ENCODE results near the gene SORCS2.

The SORCS2 gene

GRCh38 chr4:7653510-7654369 is 461.4 kb downstream of the SORCS2 start:
- in situ Hi-C loops (cut with MboI; ENCODE audit: low sequenced_read_pairs) = no loop called here

DNA sequence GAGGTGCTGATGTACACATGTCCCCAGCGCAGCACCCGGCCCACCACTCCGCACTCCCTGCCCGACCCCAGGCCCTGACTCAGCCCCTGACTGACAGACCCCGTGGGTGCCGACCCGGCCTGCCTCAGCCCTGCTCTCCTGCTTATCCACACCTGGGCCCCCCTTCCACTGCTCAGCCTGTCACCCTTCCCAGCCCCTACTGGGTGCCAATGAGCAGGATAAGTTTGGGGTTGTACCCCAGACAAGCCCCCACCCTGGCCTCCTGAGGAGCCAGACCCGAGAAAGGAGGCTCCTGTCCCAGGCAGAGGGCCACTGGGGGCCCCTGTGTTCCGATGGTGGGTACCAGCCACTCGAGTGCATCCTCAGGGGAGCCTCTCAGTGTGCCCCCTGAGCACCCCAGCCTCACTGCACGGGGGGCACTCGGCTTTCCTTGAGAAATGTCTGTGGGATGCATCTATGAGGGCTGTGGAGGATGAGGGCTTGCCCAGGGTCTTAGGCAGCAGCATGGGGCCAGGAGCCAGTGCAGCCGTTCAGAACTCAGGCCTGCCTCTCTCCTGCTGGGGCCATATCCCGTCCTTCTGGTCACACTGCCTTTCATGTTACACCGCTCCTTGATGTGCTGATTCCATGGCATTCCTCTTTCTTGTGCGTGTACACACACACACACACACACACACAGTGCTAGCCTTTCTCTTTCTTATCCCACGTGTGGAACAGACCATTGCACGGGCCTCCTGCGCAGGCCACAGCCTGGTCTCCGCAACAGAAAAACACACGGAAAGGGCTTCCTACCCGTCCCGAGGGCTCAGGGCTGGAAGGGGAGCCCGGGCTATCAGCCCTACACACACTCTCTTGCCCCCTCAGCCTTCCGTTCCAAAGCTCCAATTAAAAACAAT is 462.5 kb downstream of the SORCS2 start:
- in situ Hi-C loops (cut with MboI; ENCODE audit: low sequenced_read_pairs) = no loop called here

DNA sequence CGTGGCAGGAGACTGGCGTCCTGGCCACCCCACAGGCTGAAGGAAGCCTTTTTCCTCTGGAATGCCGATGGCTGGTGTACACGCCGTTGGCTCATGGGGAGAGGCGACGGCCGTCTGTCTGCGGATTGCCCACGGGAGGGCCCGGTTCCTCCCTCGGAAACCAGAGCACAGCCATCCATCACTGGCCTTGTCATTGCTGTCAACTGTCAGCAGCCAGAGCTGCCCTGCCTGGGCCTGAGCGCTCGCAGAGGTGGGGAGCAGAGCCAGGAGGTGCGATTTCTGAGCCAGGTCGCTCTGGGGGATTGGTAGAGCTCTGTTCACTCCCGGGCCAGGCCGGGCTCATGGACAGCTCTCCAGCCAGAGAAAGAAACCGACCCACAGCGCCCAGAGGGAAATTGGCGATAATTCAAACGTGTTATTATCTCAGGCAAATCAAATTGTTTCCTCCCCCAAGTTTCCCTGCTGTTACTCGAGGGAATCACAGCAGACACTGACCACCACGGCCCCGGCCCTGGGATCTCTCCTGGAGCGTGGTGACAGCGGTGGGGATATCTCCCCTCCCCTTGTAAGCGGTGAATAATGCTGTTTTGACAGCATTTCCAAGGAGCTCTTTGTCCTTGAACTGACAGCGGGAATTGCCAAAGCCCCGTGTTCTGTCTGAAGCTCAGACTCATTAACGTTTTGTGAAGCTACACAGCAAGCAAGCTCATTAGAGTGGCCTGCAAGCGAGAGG is 463.3 kb downstream of the SORCS2 start:
- in situ Hi-C loops (cut with MboI; ENCODE audit: low sequenced_read_pairs) = no loop called here

DNA sequence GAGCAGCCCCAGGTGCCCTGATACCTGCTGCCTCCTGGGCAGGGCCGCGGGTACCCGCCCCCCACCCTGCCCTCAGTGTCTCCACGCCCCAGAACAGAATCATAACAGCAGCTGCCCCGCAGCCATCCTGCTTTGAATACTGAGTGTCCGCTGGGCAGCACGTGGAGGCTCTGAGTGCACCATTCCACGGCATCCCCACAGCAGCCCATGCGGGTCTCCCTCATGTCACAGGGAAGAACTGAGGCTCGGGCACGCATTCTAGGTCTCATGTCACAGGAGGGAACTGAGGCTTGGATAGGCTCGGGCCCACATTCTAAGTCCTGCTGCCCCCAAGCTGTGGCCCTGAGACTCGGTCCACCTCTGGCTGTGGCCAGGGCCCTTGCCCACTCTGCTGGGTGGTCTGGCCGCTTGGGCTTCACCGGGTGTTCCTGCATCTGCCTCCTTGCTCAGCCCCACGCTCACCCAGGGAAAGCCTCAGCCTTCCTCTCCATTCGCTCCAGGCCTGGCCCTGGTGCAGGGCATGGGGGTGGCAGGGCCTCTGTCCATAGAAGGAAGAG is 464.0 kb downstream of the SORCS2 start:
- in situ Hi-C loops (cut with MboI; ENCODE audit: low sequenced_read_pairs) = no loop called here

DNA sequence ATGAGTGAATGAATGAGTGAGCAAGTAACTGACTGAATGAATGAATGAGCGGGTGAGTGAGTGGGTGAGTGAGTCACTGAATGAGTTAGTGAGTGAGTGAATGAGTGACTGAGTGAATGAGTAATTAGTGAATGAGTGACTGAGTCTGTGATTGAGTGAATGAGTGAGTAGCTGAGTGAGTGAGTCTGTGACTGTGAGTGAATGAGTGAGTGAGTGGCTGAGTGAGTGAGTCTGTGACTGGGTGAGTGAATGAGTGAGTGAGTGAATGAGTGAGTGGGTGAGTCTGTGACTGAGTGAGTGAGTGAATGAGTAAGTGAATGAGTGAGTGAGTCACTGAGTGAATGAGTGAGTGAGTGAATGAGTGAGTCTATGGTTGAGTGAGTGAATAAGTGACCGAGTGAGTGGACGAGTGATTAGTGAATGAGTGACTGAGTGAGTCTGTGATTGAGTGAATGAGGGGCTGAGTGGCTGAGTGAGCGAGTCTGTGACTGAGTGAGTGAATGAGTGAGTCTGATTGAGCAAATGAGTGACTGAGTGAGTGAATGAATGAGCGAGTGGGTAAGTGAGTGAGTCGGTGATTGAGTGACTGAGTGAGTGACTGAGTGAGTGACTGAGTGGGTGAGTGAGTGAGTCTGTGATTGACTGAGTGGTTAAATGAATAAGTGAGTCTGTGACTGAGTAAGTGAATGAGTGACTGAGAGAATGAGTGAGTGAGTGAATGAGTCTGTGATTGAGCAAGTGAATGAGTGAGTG is 465.4 kb downstream of the SORCS2 start:
- in situ Hi-C loops (cut with MboI; ENCODE audit: low sequenced_read_pairs) = no loop called here

GRCh38 chr4:7658341-7659204 is 466.2 kb downstream of the SORCS2 start:
- in situ Hi-C loops (cut with MboI; ENCODE audit: low sequenced_read_pairs) = no loop called here

DNA sequence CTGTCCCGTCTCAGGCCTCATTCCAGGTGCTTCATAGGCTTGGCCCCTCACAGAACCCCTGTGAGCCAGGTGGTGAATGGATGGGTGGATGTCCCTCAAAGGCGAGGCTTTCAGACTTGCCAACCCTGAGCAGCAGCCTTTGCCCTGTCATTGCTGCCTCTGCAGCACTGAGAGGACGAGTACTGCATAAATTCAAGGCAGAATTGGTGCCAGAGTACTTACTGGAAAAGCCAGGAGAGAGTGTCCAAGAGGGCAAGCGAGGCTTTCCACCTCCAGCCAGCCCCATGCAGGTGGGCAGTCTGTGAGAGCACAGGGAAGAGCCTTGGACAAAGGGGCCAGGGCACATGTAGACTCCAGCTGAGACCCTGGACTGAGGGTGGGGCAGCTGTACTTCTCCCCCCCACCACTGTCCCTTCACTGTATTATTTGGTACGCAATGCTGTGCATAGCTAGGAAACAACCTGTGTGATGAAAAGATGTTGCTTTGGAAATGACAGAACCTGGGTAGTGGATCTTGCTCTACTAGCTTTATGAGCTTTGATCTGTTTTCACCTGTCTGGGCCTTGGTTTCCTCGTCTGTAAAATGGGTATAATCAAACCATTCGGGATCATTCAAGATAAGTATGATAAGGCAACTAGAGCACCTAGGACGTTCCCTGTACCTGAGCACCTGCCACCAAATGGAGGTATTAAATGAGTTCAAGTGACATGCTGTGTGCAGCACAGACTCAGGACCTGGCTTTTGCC is 467.3 kb downstream of the SORCS2 start:
- in situ Hi-C loops (cut with MboI; ENCODE audit: low sequenced_read_pairs) = no loop called here

- in situ Hi-C loops (cut with MboI; ENCODE audit: low sequenced_read_pairs) = no loop called here
Measured at GRCh38 chr4:7660176-7661039, 468.1 kb downstream of the SORCS2 start.

DNA sequence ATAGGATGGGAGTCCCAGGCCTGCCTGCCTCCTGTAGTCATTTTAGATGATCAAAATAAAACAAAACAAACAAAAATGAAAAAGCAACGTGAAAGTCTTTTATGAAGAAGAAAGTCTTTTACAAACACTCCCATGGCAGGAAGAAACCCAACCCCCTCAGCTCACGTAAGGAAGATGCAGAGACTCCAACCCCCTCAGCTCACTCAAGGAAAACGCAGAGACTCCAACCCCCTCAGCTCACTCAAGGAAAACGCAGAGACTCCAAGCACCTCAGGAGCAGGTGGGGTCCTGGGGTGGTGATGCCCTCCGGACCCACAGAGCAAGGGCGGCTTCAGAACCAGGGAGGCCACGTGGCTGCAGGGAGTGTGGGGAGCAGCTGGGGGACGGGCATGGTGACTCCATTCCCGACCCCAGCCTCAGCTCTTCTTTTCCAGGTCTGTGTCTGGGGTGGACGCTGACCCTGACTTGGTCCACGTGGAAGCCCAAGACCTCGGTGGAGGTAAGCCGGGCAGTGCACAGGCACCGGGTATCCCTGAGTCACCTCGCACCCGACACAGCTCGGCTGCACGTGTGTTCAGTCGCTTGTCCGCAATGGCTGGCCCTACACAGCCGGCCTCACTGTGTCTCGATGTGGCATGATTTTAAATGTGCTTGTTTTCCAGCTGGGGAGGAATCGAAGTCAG is 468.9 kb downstream of the SORCS2 start:
- in situ Hi-C loops (cut with MboI; ENCODE audit: low sequenced_read_pairs) = no loop called here

- in situ Hi-C loops (cut with MboI; ENCODE audit: low sequenced_read_pairs) = no loop called here
Measured at GRCh38 chr4:7661846-7662506, 469.6 kb downstream of the SORCS2 start.

GRCh38 chr4:7662507-7662846 is 470.1 kb downstream of the SORCS2 start:
- in situ Hi-C loops (cut with MboI; ENCODE audit: low sequenced_read_pairs) = no loop called here

GRCh38 chr4:7663075-7663541 is 470.8 kb downstream of the SORCS2 start:
- in situ Hi-C loops (cut with MboI; ENCODE audit: low sequenced_read_pairs) = no loop called here

DNA sequence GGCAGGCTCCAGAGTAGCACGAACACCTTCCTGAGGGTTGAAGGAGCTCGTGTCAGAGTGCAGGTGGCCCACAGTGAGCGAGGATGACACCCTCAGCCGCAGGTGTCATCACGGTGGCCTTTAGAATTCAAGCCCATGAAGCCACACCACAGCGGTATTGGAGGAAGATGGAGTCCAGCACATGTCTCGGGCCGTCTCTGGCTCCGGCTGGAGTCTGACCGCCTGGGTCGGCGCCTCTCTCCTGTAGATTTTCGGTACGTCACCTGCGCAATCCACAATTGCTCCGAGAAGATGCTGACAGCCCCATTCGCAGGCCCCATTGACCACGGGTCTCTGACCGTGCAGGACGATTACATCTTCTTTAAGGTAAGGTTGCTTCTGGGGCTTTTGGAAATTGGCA is 471.8 kb downstream of the SORCS2 start:
- in situ Hi-C loops (cut with MboI; ENCODE audit: low sequenced_read_pairs) = no loop called here

DNA sequence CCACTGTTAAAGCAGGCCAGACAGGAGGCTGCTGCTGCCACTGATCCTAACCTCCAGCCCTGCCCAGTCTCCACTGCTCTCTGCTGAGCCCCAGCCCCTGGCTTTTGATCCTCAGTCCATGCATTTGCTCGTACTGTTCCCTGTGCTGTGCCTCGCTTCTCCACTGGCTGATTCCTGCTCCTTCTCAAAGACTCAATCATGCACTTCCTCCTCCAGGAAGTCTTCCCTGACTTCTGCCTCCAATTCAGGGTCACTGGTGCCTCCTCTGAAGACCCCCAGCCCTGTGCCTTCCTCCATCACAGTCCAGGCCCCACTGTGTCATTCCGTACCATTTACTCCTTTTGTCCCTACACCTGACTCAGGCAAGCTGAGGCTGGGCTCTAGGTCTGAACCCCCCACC is 473.0 kb downstream of the SORCS2 start:
- in situ Hi-C loops (cut with MboI; ENCODE audit: low sequenced_read_pairs) = no loop called here

GRCh38 chr4:7666011-7666410 is 473.7 kb downstream of the SORCS2 start:
- in situ Hi-C loops (cut with MboI; ENCODE audit: low sequenced_read_pairs) = no loop called here

DNA sequence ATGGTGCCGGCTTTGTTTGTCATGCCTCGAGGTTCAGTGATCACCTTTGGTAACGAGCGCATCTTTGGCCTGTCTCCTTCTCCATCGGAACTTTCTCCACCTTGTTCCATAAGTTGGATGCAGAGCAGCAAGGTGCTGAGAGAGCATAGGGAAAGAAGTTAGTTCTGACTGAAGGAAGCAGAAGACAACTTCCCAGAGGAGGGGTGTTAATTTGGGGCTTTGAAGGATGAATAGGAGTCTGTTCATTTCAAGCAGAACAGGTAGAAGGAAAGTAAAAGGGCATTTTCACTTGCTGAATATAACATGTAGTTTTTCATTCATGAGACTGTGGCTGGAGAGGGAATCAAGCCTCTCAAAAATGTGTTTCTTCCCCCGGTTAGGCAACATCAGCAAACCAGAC is 474.4 kb downstream of the SORCS2 start:
- in situ Hi-C loops (cut with MboI; ENCODE audit: low sequenced_read_pairs) = no loop called here

DNA sequence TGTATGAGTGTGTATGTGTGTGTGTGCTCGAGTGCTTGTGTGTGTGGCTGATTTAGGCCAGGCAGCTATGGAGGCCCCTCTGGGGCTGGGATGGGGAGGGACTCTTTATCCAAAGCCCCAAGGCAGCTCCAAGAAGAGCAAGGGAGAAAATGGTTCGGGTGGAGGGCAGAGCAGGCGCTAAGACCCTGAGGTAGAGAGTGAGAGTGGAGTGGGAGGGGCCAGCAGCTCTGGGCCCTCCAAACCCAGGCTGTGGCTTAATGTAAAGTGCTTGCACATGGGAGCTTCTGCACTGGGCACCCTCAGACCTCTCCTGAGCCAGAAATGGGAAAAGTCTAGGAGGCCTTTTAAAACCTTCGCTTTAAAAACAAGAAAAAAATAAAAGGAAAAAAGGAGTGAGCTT is 475.9 kb downstream of the SORCS2 start:
- in situ Hi-C loops (cut with MboI; ENCODE audit: low sequenced_read_pairs) = no loop called here
